ENCODE results near the gene HSD17B2. TPM values are rescaled to one million over a fixed set of nuclear protein-coding genes. Genes with fewer than 3 reads are reported as not detected.
A peak's percentile ranks its signal among the peaks of the same experiment; 100 is the strongest.

The HSD17B2 gene
- total RNA-seq, 1 experiment from 2014 or later = not detected

DNA sequence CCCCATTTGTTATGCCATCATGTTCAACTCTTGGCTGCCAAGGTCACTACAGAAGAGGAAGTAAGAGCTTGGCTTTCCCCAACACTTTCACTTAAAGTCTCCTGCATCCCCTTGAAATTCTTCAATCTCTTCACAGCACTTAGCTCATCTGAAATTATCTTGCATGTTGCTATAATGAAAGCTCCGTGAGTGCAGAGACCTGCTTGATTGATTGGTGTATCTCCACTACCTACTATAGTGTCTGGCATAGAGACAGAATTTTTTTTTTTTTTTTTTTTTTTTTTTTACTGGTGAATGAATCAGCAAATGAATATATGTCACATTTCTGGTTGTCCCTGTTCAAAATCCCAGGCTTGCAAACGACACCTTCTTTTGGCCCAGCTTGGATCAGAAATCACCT lies 21.9 kb upstream of the HSD17B2 start:
- no peak for DNase-seq (ENCODE audit: low read depth, low spot score)
- in situ Hi-C loops (cut with HindIII; ENCODE audit: low pct_unique_long_range_greater_than_20kb, low sequenced_read_pairs) = no loop called here

DNA sequence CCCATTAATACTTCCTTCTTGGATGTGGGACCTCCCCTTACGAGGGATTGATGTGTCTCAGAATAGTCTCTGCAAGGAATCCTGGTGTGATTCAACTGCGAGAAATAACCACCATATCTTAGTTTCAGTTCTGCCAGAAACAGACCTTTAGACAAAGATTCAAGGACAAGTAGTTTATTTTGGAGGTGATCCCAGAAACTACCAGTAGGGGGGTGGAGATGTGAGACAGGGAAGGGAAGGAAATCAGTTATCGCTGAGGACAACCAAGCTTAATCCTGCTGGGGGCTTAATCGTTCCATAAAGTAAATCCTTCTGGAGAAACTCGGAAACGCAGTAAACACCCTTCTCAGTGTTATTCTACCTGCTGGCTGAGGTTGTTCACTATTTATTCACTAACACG lies 18.8 kb upstream of the HSD17B2 start:
- peak; percentile 46 for DNase-seq (ENCODE audit: low read depth, low spot score)
- in situ Hi-C loops (cut with HindIII; ENCODE audit: low pct_unique_long_range_greater_than_20kb, low sequenced_read_pairs) = no loop called here

DNA sequence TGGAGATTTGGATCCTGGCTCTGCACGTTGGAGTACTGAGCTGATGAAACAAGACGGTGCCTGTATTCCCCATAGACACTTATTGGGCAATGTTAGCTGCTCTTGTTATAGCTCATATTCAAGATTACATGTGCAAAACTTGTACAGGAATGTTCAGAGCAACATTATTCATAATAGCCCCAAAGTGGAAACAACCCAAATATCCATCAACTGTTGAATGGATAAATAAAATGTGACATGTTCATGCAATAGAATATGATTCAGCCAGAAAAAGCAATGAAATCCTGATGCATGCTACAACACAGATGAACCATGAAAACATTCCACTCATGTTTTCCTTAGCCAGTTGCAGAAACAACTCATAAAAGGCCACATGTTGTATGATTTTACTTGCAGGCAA lies 18.1 kb upstream of the HSD17B2 start:
- no peak for DNase-seq (ENCODE audit: low read depth, low spot score)
- in situ Hi-C loops (cut with HindIII; ENCODE audit: low pct_unique_long_range_greater_than_20kb, low sequenced_read_pairs) = no loop called here

DNA sequence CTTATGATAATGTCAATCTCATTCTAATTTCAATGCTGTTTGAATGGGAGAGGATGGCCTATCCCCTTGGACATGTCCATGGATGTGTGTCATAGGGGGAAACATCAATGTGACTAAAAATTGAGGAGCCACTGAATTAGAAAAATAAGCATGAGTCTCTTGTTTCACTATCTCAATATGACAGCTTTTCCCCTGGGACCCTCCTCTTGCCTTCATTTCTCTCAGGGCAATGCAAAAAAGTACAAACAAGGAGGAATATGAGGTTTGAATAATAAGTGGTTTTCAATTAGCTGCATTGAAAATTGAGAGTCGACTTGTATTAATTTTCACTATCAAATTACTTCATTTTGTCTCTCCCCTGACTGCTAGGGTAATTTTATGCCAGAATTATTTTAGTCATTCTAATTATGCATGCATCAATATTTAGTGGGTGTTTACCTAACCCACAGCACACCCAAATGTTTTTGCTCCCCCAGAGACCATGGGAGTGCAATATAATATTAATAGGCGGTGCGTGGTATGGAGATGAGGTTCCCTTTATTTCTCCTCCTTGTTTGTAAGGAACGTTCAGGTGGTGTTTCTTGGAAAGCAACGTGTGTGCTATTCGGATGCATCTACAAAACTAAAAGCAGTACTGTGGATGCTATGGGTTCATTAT lies 17.0 kb upstream of the HSD17B2 start:
- in situ Hi-C loops (cut with HindIII; ENCODE audit: low pct_unique_long_range_greater_than_20kb, low sequenced_read_pairs) = no loop called here
- DNase-seq (ENCODE audit: low read depth, low spot score) = no peak

- in situ Hi-C loops (cut with HindIII; ENCODE audit: low pct_unique_long_range_greater_than_20kb, low sequenced_read_pairs) = no loop called here
Observed at GRCh38 chr16:82019535-82019934, 15.5 kb upstream of the HSD17B2 start.

DNA sequence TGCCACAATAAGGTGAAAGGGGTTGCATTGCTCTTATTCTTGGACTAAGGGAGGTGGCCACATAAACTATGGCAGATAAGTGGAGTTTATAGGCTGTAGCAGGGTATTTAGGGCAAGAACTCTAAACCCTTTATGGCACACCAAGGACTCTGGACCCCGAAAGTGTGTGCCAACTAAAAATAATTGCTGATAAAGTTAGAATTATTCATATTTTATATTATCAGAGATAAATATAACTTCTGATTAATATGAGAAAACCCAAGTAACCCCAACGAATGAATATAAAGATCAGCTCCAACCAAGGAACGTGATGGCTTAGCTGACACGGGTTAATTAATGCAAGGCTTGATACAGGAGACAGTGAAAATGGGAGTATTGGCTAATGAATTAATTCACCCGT lies 15.0 kb upstream of the HSD17B2 start:
- in situ Hi-C loops (cut with HindIII; ENCODE audit: low pct_unique_long_range_greater_than_20kb, low sequenced_read_pairs) = no loop called here
- no peak for DNase-seq (ENCODE audit: low read depth, low spot score)

More at GRCh38 chr16:82019535-82019934, 15.5 kb upstream of the HSD17B2 start:
- DNase-seq (ENCODE audit: low read depth, low spot score) = no peak

GRCh38 chr16:82023206-82023605 lies 11.8 kb upstream of the HSD17B2 start:
- no peak for DNase-seq (ENCODE audit: low read depth, low spot score)
- in situ Hi-C loops (cut with HindIII; ENCODE audit: low pct_unique_long_range_greater_than_20kb, low sequenced_read_pairs) = no loop called here

GRCh38 chr16:82024316-82024715 lies 10.7 kb upstream of the HSD17B2 start:
- in situ Hi-C loops (cut with HindIII; ENCODE audit: low pct_unique_long_range_greater_than_20kb, low sequenced_read_pairs) = no loop called here

GRCh38 chr16:82024883-82025282 lies 10.2 kb upstream of the HSD17B2 start:
- DNase-seq (ENCODE audit: low read depth, low spot score) = no peak
- in situ Hi-C loops (cut with HindIII; ENCODE audit: low pct_unique_long_range_greater_than_20kb, low sequenced_read_pairs) = no loop called here

More at GRCh38 chr16:82024316-82024715, 10.7 kb upstream of the HSD17B2 start:
- DNase-seq (ENCODE audit: low read depth, low spot score) = no peak

- no peak for DNase-seq (ENCODE audit: low read depth, low spot score)
- in situ Hi-C loops (cut with HindIII; ENCODE audit: low pct_unique_long_range_greater_than_20kb, low sequenced_read_pairs) = no loop called here
Observed at GRCh38 chr16:82027629-82028064, 7.4 kb upstream of the HSD17B2 start.

DNA sequence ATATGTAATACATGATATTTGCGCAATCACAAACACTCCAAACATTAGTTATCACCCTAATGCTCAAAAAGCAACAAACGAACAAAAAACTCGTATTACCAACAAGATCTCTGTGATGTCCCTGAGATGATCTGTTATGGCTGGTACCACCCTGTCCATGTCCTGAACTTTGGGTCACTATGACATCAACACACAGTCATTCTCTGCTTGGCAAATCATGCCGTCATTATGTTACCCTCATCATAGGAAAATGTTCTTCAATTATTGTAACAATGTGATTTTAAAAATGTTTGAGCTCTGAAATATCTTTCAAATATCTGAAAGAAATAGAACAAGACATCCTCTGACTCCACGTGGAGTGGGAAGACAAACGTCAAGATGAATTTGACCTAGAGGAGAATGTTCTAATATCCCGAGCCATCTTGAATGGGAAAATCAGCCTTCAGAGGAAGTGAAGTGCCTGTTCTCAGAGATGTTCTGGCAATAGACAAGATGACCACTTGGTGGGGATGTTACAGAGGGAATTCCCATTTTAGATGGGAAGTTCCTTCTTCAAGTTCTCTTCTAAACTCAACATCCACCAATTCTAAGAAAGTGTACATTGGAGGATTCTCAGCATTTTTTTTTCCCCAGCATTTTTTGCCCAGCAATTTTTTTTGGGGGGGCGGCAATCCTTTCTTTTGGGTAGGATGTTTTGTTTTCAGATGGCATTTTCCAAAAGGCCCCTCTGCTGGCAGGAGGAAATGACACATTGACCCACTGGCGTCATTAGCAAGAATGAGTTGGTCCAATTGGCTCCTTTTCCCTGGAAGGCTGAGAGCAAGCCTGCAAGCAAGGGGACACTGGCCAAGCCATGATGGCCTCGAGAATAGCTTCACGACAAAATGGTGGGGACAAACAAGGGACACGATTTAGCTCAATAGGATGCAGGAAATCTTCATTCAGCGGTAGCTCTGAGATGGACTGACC lies 3.7 kb upstream of the HSD17B2 start:
- peak; percentile 65 for DNase-seq (ENCODE audit: low read depth, low spot score)
- in situ Hi-C loops (cut with HindIII; ENCODE audit: low pct_unique_long_range_greater_than_20kb, low sequenced_read_pairs) = no loop called here

- in situ Hi-C loops (cut with HindIII; ENCODE audit: low pct_unique_long_range_greater_than_20kb, low sequenced_read_pairs) = no loop called here
- no peak for DNase-seq (ENCODE audit: low read depth, low spot score)
Observed at GRCh38 chr16:82033006-82033405, 2.0 kb upstream of the HSD17B2 start.

DNA sequence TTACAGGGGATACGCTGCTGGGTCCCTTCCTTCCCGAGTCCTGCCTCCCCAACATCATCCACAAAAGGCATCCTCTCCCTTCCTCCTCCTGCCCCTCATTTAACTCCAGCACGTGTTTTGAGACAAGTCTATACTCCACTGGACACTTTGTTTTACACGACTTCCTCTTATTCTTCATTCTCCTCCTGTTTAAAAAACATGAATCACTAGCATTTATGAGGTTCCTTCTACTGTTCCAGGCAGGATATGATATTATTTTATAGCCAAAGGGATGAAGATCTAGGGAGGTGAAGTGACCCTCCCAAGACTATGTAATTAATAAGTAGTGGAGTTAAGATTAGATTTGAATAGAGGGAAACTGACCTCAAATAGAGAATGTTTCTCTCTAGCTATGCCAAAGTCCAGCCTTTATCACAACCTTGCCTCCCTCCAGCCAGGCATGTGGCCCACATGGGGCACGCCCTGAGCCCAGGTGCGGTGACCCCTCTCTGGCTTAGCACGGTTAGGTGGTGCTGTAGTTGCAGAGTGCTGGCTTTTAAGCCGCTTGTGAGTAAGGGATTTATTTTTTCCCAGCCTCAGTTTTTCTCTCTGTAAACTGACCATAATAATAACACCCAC lies 1.3 kb upstream of the HSD17B2 start:
- DNase-seq (ENCODE audit: low read depth, low spot score) = no peak
- in situ Hi-C loops (cut with HindIII; ENCODE audit: low pct_unique_long_range_greater_than_20kb, low sequenced_read_pairs) = no loop called here

- in situ Hi-C loops (cut with HindIII; ENCODE audit: low pct_unique_long_range_greater_than_20kb, low sequenced_read_pairs) = no loop called here
- no peak for DNase-seq (ENCODE audit: low read depth, low spot score)
Observed at GRCh38 chr16:82037251-82037650, 2.2 kb downstream of the HSD17B2 start.

- in situ Hi-C loops (cut with HindIII; ENCODE audit: low pct_unique_long_range_greater_than_20kb, low sequenced_read_pairs) = no loop called here
- DNase-seq (ENCODE audit: low read depth, low spot score) = no peak
Observed at GRCh38 chr16:82037666-82038065, 2.6 kb downstream of the HSD17B2 start.

GRCh38 chr16:82040296-82040695 lies 5.2 kb downstream of the HSD17B2 start:
- in situ Hi-C loops (cut with HindIII; ENCODE audit: low pct_unique_long_range_greater_than_20kb, low sequenced_read_pairs) = no loop called here
- DNase-seq (ENCODE audit: low read depth, low spot score) = no peak

GRCh38 chr16:82041542-82041941 lies 6.5 kb downstream of the HSD17B2 start:
- DNase-seq (ENCODE audit: low read depth, low spot score) = no peak
- in situ Hi-C loops (cut with HindIII; ENCODE audit: low pct_unique_long_range_greater_than_20kb, low sequenced_read_pairs) = no loop called here

GRCh38 chr16:82042144-82042543 lies 7.1 kb downstream of the HSD17B2 start:
- in situ Hi-C loops (cut with HindIII; ENCODE audit: low pct_unique_long_range_greater_than_20kb, low sequenced_read_pairs) = no loop called here

More at GRCh38 chr16:82042144-82042543, 7.1 kb downstream of the HSD17B2 start:
- DNase-seq (ENCODE audit: low read depth, low spot score) = no peak

All from SK-MEL-5 (cell line).